Astrocyte (in vitro differentiated cells and primary cell): Measurements from ENCODE around the gene NLGN2. TPM values are rescaled to one million over a fixed set of nuclear protein-coding genes. Genes with fewer than 3 reads are reported as not detected.

ENCODE experiments used
- DNase-seq: peaks from one replicate; pipeline ENCODE4 v3.0.0-alpha.2; 2010; ENCODE audit warnings: low read depth
- FAIRE-seq: peaks from 2 replicates; lab custom pipeline; 2011; peaks lifted over from hg19 to GRCh38; lab: Jason Lieb, UNC
- H2AFZ ChIP-seq: 2 replicates; pipeline ENCODE4 v1.6.0; 2012; ENCODE audit warnings: low read depth, low read length, inconsistent platforms
- H3K27ac ChIP-seq: 2 replicates; pipeline ENCODE4 v1.5.1; 2011; ENCODE audit warnings: low read depth, low read length, inconsistent platforms
- H3K27me3 ChIP-seq: 2 replicates; pipeline ENCODE4 v1.6.0; 2011; ENCODE audit warnings: low read length, inconsistent platforms; ENCODE audit not compliant: insufficient read depth
- H3K36me3 ChIP-seq: 2 replicates; pipeline ENCODE4 v1.5.1; 2011; ENCODE audit warnings: low read length, inconsistent platforms; ENCODE audit not compliant: insufficient read depth
- H3K4me1 ChIP-seq: 2 replicates; pipeline ENCODE4 v1.5.1; 2011; ENCODE audit warnings: low read length, inconsistent platforms; ENCODE audit not compliant: insufficient read depth
- H3K4me2 ChIP-seq: 2 replicates; pipeline ENCODE4 v1.6.0; 2012; ENCODE audit warnings: low read length, inconsistent platforms
- H3K4me3 ChIP-seq: 2 replicates; pipeline ENCODE4 v1.5.1; 2011; ENCODE audit warnings: low read depth, mild to moderate bottlenecking, low read length, inconsistent platforms; ENCODE audit not compliant: insufficient read depth
- H3K79me2 ChIP-seq: 2 replicates; pipeline ENCODE4 v1.6.0; 2012; ENCODE audit warnings: mild to moderate bottlenecking, low read length, inconsistent platforms; ENCODE audit not compliant: insufficient read depth
- H3K9ac ChIP-seq: 2 replicates; pipeline ENCODE4 v1.6.0; 2012; ENCODE audit warnings: mild to moderate bottlenecking, low read length, inconsistent platforms
- H3K9me3 ChIP-seq: 2 replicates; pipeline ENCODE4 v1.5.1; 2012; ENCODE audit warnings: low read depth, mild to moderate bottlenecking, low read length, inconsistent platforms; ENCODE audit not compliant: insufficient read depth
- H4K20me1 ChIP-seq: 2 replicates; pipeline ENCODE4 v1.6.0; 2012; ENCODE audit warnings: low read length, inconsistent platforms; ENCODE audit not compliant: insufficient read depth
- H3K27ac Mint-ChIP-seq: one replicate; pipeline ENCODE4 v1.8.0; 2021; ENCODE audit warnings: mild to moderate bottlenecking, mixed read lengths; ENCODE audit not compliant: unreplicated experiment
- H3K27me3 Mint-ChIP-seq: one replicate; pipeline ENCODE4 v1.8.0; 2021; ENCODE audit warnings: low read depth, mixed read lengths; ENCODE audit not compliant: unreplicated experiment
- H3K36me3 Mint-ChIP-seq: one replicate; pipeline ENCODE4 v1.8.0; 2021; ENCODE audit warnings: low read depth, mixed read lengths; ENCODE audit not compliant: unreplicated experiment
- H3K4me1 Mint-ChIP-seq: one replicate; pipeline ENCODE4 v1.8.0; 2021; ENCODE audit warnings: low read depth, mixed read lengths; ENCODE audit not compliant: unreplicated experiment
- H3K4me3 Mint-ChIP-seq: one replicate; pipeline ENCODE4 v1.8.0; 2021; ENCODE audit warnings: mild to moderate bottlenecking, moderate library complexity, mixed read lengths; ENCODE audit not compliant: unreplicated experiment
- H3K9me3 Mint-ChIP-seq: one replicate; pipeline ENCODE4 v1.8.0; 2021; ENCODE audit warnings: mild to moderate bottlenecking, mixed read lengths; ENCODE audit not compliant: unreplicated experiment
- EZH2 ChIP-seq: IDR thresholded peaks from 2 replicates; pipeline ENCODE4 v1.6.1; 2012; ENCODE audit warnings: mild to moderate bottlenecking, low read length, inconsistent platforms; ENCODE audit not compliant: insufficient read depth
- total RNA-seq: library from RNA; stranded (reverse); gene quantifications from 2 replicates; pipeline ENCODE4 v1.2.1, GENCODE V29; 2021
- TF ChIP-seq, protein P1 (sequence below): IDR thresholded peaks from 2 replicates; pipeline ENCODE4 v1.5.1; 2011; ENCODE audit warnings: low read depth, mild to moderate bottlenecking, inconsistent platforms, low read length, moderate library complexity; ENCODE audit not compliant: insufficient read depth

The NLGN2 gene
- total RNA-seq, 1 donor from 2014 or later: 77.3 TPM

DNA sequence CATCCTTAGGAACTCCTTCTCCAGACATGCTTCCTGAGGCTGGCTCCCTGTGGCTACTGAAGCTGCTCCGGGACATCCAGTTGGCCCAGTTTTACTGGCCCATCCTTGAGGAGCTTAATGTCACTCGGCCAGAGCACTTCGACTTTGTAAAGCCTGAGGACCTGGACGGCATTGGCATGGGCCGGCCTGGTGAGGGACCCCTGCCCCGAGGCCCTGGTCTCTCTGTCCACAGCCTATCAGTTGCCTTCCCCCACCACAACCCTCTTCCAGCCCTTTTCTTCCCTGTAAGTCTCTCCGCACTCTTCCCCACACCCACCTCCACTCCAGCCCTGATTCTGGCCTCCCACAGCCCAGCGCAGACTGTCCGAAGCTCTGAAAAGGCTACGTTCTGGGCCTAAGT lies 24.7 kb upstream of the NLGN2 start:
- Histone ChIP-seq H3K27ac (no peak overlapping the region), H3K4me1 (peaks cover 19% of the 10 kb centered on the region), H3K36me3 (no peaks in the 10 kb centered on the region), H3K79me2 (no peaks in the 10 kb centered on the region), H3K9me3 (peaks cover 6% of the 10 kb centered on the region), H4K20me1 (peaks cover 4% of the 10 kb centered on the region), H2AFZ (no peak overlapping the region), H3K27me3 (peaks cover 40% of the 10 kb centered on the region), H3K4me3 (no peak overlapping the region), H3K4me2 (no peak overlapping the region), H3K9ac (no peak overlapping the region)
- DNase-seq (no peak), FAIRE-seq (no peak)
- no peak overlapping the region for H3K27ac Mint-ChIP-seq
- peaks cover 29% of the 10 kb centered on the region for H3K27me3 Mint-ChIP-seq
- no peak overlapping the region for H3K4me3 Mint-ChIP-seq
- no peaks in the 10 kb centered on the region for H3K4me1 Mint-ChIP-seq
- peaks cover 13% of the 10 kb centered on the region for H3K9me3 Mint-ChIP-seq
- H3K36me3 Mint-ChIP-seq: peaks cover 9% of the 10 kb centered on the region
- TF ChIP-seq, protein P1, sequence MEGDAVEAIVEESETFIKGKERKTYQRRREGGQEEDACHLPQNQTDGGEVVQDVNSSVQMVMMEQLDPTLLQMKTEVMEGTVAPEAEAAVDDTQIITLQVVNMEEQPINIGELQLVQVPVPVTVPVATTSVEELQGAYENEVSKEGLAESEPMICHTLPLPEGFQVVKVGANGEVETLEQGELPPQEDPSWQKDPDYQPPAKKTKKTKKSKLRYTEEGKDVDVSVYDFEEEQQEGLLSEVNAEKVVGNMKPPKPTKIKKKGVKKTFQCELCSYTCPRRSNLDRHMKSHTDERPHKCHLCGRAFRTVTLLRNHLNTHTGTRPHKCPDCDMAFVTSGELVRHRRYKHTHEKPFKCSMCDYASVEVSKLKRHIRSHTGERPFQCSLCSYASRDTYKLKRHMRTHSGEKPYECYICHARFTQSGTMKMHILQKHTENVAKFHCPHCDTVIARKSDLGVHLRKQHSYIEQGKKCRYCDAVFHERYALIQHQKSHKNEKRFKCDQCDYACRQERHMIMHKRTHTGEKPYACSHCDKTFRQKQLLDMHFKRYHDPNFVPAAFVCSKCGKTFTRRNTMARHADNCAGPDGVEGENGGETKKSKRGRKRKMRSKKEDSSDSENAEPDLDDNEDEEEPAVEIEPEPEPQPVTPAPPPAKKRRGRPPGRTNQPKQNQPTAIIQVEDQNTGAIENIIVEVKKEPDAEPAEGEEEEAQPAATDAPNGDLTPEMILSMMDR: no peak
- TF ChIP-seq EZH2: no peak

DNA sequence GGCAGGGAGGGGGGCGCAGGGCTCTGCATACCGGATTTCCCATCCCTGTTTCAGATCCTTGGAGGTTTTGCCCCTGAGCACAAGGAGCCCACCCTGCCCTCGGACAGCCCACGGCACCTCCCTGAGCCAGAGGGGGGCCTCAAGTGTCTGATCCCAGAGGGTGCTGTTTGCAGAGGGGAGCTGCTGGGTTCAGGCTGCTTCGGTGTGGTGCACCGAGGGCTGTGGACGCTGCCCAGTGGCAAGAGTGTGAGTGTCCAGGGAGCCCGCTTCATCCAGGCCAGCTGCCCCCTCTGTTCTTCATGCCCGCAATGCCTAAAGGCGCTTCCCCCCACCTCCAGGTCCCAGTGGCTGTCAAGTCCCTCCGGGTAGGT lies 24.3 kb upstream of the NLGN2 start:
- Mint-ChIP-seq H3K9me3 (peaks cover 13% of the 10 kb centered on the region), H3K4me3 (no peak overlapping the region), H3K36me3 (peaks cover 9% of the 10 kb centered on the region), H3K4me1 (no peaks in the 10 kb centered on the region), H3K27ac (no peak overlapping the region), H3K27me3 (peaks cover 29% of the 10 kb centered on the region)
- peaks cover 6% of the 10 kb centered on the region for H3K9me3 ChIP-seq
- no peak overlapping the region for H3K4me3 ChIP-seq
- FAIRE-seq (no peak), DNase-seq (no peak)
- H3K9ac ChIP-seq: no peak overlapping the region
- H3K4me2 ChIP-seq: peak overlapping the region; percentile 93
- H3K4me1 ChIP-seq: peaks cover 19% of the 10 kb centered on the region
- H3K27me3 ChIP-seq: peaks cover 40% of the 10 kb centered on the region
- peaks cover 2% of the 10 kb centered on the region for H3K36me3 ChIP-seq
- H3K27ac ChIP-seq: no peak overlapping the region
- H2AFZ ChIP-seq: peak overlapping the region; percentile 69
- peaks cover 9% of the 10 kb centered on the region for H4K20me1 ChIP-seq
- no peaks in the 10 kb centered on the region for H3K79me2 ChIP-seq
- TF ChIP-seq EZH2: no peak
- TF ChIP-seq, protein P1: no peak

DNA sequence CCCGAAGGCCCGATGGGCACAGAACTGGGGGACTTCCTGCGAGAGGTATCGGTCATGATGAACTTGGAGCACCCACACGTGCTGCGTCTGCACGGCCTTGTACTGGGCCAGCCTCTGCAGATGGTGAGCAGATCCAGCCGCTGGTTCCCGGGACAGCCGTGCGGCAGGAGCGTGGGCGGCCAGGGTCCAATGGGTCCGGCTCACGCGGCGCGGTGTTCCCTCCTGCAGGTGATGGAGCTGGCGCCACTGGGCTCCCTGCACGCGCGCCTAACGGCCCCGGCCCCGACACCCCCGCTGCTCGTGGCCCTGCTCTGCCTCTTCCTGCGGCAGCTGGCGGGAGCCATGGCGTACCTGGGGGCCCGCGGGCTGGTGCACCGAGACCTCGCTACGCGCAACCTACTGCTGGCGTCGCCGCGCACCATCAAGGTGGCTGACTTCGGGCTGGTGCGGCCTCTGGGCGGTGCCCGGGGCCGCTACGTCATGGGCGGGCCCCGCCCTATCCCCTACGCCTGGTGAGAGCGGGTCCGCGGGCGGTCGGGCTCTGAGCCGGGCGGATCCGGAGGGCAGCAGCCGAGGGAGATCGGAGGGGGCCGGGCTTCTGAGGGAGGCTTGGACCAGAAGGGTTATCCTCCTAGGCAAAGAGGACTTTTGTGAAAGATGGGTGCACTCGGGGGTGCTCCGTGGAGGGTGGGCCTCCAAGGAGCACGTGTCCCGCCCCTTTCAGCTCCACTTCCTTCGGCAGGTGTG lies 23.7 kb upstream of the NLGN2 start:
- DNase-seq (peak; percentile 18), FAIRE-seq (no peak)
- H3K4me3 Mint-ChIP-seq: no peak overlapping the region
- Histone ChIP-seq H3K27me3 (peaks cover 40% of the 10 kb centered on the region), H3K9ac (peak overlapping the region; percentile 50), H2AFZ (peak overlapping the region; percentile 69), H3K4me1 (peaks cover 19% of the 10 kb centered on the region), H3K9me3 (peaks cover 6% of the 10 kb centered on the region), H4K20me1 (peaks cover 14% of the 10 kb centered on the region), H3K4me2 (peak overlapping the region; percentile 93), H3K4me3 (peak overlapping the region; percentile 57), H3K27ac (no peak overlapping the region), H3K79me2 (no peaks in the 10 kb centered on the region), H3K36me3 (peaks cover 5% of the 10 kb centered on the region)
- TF ChIP-seq EZH2: peak; percentile 78
- TF ChIP-seq, protein P1: no peak
- peaks cover 13% of the 10 kb centered on the region for H3K9me3 Mint-ChIP-seq
- H3K4me1 Mint-ChIP-seq: no peaks in the 10 kb centered on the region
- H3K27ac Mint-ChIP-seq: no peak overlapping the region
- H3K27me3 Mint-ChIP-seq: peaks cover 29% of the 10 kb centered on the region
- H3K36me3 Mint-ChIP-seq: peaks cover 9% of the 10 kb centered on the region
